HG02588 (cell line): ENCODE measurements around the gene TESK1.

Experiments used
- ATAC-seq: cut with Tn5 transposase; IDR thresholded peaks from one replicate; pipeline ENCODE4 v1.9.1; 2021; ENCODE audit warnings: mild to moderate bottlenecking, moderate library complexity; ENCODE audit not compliant: unreplicated experiment

Gene TESK1, protein sequence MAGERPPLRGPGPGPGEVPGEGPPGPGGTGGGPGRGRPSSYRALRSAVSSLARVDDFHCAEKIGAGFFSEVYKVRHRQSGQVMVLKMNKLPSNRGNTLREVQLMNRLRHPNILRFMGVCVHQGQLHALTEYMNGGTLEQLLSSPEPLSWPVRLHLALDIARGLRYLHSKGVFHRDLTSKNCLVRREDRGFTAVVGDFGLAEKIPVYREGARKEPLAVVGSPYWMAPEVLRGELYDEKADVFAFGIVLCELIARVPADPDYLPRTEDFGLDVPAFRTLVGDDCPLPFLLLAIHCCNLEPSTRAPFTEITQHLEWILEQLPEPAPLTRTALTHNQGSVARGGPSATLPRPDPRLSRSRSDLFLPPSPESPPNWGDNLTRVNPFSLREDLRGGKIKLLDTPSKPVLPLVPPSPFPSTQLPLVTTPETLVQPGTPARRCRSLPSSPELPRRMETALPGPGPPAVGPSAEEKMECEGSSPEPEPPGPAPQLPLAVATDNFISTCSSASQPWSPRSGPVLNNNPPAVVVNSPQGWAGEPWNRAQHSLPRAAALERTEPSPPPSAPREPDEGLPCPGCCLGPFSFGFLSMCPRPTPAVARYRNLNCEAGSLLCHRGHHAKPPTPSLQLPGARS

DNA sequence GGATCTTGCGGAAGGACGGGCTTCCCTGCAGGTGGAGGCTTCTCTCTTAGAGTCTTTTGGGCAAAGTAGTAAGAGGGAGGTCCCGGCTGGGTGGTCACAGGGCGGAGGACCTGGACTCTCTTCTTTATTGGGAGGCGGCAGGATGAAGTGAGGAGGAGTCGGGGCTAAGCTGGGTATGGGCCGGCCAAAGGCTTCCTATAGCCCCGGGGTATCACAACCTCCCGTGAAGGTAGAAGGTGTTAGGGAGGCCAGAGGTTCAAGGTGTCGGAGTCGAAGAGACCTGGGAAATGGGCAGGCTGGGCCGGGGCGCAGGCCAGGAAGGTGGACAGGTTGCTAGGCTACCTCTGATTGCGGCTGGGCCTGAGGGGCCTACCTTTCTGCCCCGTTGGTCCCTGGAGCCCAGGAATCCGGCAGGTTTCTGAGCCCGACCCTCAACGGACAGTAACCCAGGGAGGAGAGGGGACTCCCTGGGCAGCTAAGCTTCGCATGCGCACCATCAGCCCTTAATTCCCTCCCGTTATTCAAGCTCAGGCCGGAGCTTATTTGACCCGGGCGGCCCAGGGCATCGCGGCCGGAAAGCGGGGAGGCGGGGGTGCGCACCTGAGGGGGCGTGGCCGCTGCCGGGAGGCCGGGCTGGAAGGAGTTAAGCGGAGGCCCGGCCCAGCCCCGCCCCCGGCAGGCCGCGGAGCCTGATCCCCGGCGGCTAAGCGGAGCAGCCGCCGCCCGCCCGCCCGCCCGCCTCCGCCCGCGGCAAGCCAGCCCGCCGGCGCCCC is at the start of gene TESK1:
TSS of gene TESK1 (plus strand) at position 685 of the 773 bp plus-strand sequence. CDS start 358 bp downstream, outside the sequence.
- ATAC-seq = peak; percentile 46

DNA sequence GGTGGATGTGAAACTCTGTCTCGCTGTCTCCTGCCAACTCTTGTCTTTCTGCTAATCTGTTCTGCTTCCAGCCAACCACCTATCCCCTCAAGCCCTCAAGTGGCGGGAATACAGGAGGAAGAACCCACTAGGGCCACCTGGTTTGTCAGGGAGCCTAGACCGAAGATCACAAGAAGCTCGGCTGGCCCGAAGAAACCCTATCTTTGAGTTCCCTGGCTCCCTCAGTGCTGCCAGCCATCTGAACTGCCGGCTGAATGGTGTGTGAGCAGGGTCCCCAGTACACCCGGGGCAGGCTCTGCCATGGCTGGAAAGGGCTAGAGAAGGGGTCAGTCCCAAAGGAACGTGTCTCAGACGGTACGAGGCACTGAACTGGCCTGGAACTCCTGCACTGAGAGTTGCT is 49.2 kb upstream of the TESK1 start:
- ATAC-seq = no peak

DNA sequence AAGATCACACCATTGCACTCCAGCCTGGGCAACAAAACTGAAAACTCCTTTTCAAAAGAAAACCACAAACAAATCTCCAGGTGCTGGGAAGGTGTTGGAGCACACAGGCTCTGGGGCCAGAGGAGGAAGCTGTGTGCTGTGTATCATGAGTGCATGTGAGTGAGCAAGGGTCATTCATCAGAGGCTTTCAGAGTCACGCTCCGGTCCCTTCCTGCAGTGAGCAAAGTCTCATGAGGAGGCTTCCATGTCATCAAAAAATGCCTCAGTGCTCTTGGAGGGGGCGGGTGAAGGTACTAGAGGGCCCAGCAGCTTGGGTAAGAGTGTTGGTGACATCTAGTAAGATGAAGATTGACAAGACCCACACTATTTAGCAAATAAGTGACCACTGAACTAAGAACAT is 48.3 kb upstream of the TESK1 start:
- no peak for ATAC-seq

DNA sequence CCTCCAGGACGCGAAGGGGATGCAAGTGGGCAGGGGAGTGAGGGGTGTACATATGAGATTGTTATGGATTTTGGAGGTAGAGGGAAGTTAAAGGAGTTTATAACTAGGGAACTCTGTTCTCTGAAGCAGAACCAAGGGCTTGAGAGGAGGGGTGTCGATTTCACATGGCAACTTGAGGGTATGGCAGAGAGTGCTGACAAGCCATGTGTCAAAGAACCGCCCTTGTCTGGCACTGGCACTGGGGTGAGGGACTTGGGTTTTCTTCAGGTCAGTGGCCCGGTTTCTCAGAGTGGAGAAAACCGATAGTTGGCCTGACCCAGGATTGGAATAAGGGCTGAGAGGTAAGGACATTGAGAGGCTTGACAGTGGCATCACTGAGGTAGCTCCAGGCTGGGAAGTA is 47.7 kb upstream of the TESK1 start:
- no peak for ATAC-seq

DNA sequence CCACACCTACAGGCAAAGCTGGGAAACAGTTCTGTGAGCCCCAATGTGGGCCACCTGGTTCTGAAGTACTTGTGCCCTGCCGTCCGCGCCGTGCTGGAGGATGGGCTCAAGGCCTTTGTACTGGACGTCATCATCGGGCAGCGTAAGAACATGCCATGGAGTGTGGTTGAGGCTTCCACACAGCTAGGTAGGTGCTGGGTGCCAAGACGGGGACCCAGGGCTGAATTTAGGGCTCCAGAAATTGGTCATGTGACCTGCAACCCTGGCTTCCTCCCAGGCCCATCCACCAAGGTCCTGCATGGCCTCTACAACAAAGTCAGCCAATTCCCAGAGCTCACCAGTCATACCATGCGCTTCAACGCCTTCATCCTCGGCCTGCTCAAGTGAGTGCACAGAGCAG is 46.9 kb upstream of the TESK1 start:
- ATAC-seq = no peak

DNA sequence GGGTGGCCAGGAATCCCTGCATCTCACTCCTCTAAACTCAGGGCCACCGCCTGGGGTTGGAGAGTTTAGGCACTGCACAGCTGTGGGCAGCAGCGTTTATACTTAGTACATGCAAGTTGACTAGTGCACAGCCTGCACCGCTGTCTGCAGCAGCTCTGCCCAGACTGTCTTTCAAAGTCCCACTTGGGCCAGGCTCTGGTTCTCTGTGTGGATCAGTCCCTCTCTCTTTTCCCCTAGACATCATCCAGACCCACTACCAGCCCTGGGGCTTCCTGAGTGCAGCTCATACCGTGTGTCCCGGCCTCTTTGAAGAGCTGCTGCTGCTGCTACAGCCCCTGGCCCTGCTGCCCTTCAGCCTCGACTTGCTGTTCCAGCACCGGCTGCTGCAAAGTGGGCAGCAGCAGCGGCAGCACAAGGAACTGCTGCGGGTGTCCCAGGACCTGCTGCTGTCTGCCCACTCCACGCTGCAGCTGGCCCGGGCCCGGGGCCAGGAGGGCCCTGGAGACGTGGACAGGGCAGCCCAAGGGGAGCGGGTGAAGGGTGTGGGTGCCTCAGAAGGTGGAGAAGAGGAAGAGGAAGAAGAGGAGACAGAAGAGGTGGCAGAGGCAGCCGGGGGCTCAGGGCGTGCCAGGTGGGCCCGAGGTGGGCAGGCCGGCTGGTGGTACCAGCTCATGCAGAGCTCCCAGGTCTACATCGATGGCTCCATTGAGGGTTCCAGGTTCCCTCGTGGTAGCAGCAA is 45.1 kb upstream of the TESK1 start:
- no peak for ATAC-seq

DNA sequence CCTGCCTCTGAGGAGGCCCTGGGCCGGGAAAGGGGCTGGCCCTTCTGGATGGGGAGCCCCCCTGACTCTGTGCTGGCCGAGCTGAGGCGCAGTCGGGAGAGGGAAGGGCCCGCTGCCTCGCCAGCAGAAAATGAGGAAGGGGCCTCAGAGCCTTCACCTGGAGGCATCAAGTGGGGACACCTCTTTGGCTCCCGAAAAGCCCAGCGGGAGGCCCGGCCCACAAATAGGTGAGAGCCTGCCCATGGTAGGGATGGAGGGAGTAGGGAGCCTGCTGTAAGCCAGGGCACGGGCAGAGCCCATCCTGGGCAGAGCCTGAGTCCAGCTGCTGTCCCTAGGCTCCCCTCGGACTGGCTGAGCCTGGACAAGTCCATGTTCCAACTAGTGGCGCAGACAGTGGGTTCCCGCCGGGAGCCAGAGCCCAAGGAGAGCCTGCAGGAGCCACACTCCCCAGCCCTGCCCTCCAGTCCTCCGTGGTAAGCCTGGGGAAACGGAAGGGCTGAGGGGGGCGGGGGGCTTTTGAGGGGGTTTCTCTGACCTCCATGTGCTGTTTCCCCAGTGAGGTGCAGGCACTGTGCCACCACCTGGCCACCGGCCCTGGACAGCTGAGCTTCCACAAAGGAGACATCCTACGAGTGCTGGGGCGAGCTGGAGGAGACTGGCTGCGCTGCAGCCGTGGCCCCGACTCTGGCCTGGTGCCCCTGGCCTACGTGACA is 44.3 kb upstream of the TESK1 start:
- ATAC-seq = no peak

DNA sequence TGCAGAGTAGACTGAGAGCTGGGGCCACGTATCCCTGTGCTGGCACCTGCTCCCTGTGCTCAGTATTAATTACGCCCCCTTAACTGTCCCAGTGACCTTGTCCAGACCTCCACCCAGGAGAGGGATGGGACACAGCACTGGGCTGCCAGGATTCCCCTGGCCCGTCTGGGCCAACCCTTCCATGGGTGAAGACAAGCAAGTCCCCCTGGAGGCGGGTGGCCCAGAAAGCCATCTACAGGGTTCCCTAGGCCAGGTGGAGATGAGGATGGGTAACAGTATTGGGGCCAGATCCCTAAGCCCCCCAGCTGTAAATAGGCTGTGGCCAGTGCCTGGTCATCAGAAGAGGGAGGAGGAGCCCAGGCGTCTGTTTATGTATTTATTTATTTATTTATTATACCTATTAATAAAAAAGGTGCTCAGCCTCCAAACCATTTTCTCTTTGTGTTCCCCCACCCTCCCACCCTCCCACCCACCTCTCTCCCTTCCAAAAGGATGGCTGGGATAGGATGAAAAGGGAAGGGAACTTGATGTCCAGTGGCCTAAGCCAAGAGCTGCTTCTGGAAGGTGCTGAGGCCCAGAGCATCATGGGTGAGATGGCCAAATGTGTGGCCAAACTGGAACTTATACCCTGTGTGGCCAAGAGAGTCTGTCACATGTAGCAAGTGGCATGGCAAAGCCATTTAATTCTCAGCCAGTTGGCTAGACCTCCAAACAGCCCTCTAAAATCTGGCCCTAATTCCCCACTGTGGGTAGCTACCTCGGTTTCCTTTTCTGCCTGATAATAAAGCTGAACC is 43.4 kb upstream of the TESK1 start:
- ATAC-seq = no peak

DNA sequence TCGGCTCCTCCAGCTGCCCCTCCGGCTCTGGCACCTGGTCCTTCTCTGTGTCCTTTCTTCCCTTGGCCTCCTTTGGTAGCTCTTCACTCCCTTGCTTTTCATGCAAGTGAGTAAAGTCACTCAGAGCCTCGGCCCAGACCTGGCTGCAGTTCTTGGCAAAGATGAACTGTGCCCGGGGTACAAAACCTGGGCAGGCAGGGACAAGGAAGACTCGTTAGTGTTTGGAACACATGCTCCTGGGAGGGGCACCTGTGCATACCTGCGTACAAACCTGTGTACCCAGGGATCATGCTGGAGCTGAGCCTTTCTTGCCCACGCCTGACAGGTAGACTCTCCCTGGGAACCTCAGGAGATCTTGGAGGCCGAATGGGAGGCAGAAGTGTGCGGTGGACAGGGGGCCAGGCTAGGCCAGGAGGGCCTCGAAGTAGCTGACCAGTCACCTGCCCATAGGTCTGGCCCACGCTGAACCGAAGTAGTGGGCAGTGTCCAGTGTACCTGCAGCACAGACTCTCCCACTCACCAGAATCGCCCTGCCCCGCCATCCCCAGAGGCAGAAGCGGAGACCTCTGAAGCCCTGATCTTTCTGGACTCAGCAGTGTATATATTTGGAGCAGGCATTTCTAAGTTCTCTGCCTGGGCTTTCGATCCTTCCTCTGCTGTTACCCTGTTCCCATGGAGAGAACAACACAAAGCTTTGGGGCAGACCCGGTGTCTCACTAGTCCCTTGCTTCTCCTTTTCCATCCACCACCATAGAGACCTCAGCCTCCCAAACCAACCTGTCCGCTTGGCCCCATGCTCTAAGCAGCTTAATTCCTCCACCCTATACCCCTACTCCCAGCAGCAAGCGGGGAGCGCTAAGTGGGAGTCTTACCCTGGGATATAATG is 41.9 kb upstream of the TESK1 start:
- no peak for ATAC-seq

DNA sequence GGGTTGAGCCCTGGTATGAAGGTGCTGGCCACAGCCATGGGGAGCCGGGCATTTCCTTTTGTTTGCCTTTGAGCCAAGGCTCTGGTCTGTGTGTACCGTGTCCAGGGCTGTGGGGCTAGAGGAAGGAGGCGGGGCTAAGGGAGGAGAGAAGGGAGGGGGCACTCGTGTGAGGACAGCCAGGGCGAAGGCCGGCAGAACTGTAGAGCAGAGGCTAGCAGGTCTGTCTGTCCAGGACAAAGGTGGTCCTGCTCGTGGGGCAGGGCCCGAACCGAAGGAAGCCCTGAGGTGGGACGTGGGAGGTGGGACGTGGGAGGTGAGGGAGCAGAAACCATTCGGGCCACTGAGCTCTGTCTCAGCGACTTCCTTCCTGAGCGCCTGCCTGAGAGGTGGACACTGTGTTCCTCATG is 41.3 kb upstream of the TESK1 start:
- ATAC-seq = no peak

DNA sequence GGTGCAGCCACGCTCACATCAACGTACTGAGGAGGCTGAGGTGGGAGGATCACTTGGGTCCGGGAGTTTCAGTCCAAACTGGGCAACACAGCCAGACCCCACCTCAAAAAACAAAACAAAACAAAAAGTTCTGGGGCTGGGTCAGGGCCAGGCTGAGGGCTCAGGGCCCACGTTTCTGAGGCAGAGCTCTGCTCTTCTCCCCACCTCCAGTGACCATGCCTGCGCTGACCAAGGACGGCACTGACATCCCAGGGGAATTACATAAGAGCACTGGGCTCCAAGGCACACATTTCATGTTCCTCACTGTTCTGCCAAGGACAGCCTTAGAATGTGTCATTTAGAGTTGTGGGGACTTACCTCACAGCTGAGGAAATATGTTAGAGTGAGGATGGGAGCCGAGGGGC is 40.4 kb upstream of the TESK1 start:
- ATAC-seq = no peak

DNA sequence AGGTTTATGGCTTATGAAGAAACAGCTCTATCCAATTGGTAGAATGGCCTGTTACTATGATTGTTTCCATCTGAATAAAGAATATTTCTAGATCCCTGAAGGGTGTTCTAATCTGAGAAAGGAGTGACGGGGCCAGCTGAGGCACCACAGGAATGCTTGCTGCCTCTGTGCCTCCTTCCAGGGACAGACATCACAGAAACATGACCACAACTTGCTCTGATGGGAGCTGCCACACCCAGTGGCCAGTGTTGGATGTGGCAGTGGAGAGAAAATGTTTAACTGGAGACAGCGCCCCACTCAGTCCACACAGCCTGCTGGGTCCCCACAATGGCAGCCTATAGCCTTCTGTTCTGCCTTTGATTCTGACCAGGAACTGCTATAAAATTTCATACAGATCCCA is 38.6 kb upstream of the TESK1 start:
- no peak for ATAC-seq

DNA sequence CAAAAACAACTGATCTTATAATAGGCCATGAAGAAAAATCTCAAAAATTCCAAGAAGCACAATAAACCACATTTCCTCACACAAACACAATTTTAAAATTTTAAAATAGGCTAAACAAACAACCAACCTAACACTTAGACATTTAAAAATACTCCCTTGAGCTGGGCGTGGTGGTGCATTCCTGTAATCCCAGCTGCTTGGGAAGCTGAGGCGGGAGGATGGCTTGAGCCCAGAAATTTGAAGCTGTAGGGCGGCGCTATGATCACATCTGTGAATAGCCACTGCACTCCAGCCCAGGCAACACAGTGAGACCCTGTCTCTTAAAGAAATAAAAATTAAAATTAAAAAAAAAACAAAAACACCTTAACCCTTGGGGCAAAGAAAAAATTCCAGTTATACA is 36.9 kb upstream of the TESK1 start:
- ATAC-seq = no peak

DNA sequence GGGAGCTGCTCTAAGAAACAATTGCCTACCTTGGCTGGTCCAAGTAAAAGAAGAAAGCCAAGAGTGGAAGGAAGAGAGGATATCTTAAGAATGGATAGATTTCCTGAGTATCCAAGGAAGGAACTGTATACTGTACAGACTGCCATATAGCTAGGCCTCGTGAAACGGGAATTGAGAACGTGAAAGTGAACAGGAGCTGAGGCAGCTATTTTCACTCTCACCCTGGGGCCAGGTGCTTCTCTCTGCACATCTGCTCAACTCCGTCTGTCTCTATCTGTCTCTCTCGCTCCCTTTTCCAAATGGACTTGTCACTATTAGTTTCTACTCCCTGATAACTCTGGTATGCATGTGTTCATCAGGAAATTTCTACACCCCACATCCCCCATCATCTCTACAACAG is 35.9 kb upstream of the TESK1 start:
- no peak for ATAC-seq

DNA sequence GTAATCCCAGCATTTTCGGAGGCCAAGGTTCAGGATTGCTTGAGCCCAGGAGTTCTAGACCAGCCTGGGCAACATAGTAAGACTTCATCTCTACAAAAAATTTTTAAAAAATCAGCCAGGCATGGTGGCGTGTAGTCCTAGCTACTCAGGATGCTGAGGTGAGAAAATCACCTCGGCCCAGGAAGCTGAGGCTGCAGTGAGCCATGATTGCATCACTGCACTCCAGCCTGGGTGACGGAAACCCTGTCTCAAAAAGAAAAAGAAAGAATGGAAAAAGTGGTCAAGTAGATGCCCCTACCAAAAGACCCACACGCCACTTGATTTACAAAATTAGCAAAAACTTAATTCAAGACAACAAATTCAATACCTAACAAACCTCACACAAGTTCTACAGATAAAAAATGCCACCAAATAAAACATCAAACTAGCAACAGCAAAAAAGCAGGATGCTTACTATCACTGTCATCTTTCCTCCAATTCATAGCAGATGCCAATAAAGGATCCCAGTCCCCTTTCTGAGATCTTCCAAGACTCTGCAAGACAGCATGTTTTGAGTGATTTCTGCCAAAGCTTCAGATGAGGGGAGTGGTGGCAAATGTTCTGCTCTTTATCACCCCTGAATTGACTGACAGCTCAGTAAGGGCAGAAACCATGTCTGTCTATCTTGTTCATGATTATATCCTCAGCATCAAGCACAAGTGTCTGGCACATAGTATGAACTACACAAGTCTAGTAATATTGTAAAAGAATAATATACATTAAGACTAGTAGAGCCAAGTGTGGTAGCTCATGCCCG is 34.2 kb upstream of the TESK1 start:
- no peak for ATAC-seq

DNA sequence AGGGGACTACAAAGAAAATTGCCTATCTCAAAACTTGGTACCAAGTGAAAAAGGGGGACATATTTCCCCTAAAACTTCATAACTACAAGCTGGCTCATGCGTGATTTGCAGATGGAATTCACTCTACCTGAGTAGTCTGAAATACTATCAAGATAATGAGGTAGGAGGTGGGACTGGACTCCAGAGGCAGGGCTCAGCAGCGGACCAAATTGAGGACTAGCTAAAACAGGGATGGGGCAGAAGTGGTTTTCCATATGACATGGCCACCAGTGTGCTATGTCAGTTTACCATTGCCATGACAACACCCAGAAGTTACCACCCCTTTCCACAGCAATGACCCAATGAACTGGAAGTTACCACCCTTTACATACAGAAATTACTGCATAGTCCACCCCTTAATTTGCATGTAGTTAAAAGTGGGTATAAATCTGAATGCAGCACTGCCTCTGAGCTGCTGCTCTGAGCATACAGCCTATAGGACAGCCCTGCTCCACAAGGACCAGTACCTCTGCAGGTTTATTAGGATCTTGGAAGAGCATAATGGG is 30.4 kb upstream of the TESK1 start:
- no peak for ATAC-seq

DNA sequence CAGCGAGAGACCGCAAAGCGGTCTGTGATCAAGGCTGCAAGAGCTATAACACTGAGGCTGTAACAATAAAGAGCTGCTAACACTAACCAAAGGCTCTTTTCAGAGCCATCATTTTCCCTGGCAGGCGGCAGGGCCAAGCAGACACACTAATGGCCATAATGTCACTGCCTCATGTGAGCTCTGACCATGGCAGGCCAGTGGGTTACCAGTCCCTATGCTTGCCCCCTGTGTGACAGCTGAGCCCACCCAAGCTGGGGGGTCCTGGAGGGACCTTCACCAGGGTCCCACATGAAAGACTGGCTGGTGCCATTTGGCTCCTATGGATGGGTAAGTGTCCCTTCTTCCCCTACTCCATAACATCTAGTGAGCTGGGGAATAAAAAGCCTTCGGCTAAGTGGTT is 29.6 kb upstream of the TESK1 start:
- no peak for ATAC-seq

DNA sequence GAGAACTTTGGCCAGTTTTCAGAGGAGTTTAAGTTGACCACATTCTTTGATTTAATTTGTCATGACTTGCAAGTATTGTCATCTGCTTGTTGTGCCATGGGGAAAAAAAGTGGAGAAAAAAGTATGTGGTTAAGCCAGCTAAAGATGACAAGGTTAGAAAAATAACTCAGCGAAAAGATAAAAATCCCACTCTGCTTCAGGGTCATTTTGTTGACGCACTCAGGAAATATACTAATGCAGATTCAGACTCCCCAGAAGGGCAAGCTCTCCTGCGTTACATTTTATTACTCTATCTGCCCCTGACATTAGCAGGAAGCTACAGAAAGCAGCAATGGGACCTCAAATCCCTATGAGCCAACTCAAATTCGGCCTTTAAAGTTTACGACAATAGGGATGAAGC is 27.6 kb upstream of the TESK1 start:
- ATAC-seq = no peak
